Natural killer cell (primary cell): ENCODE measurements around the gene SCAP. TPM values are rescaled to one million over a fixed set of nuclear protein-coding genes. Genes with fewer than 3 reads are reported as not detected.

Source experiments
- ATAC-seq, 3 donors: fragments of 150-1000 bp in 2 of 3; fragments of 200-7000 bp in 1 of 3; cut with Tn5 transposase; 1 replicate in 1 of 3; 2 replicates in 2 of 3; pipeline ENCODE4 v1.10.0; 2021; ENCODE audit warnings: mild to moderate bottlenecking in 2 of 3, moderate library complexity in 2 of 3
- DNase-seq, 2 donors: peaks; one replicate each; pipeline versions ENCODE4 v3.0.0 to v3.0.0-alpha.2; 2013 to 2021; ENCODE audit warnings: mixed read lengths in 1 of 2
- H3K27ac ChIP-seq: one replicate; pipeline ENCODE4 v1.5.1; 2013; ENCODE audit warnings: mild to moderate bottlenecking, low read length
- H3K27me3 ChIP-seq: one replicate; pipeline ENCODE4 v1.6.1; 2013; ENCODE audit warnings: low read length; ENCODE audit not compliant: control insufficient read depth, insufficient read depth
- H3K36me3 ChIP-seq: one replicate; pipeline ENCODE4 v1.6.1; 2013; ENCODE audit warnings: low read length; ENCODE audit not compliant: control insufficient read depth, insufficient read depth
- H3K4me1 ChIP-seq: one replicate; pipeline ENCODE4 v1.6.1; 2013; ENCODE audit warnings: low read length; ENCODE audit not compliant: control insufficient read depth, insufficient read depth
- H3K4me3 ChIP-seq: one replicate; pipeline ENCODE4 v1.5.1; 2013; ENCODE audit warnings: low read length
- H3K9me3 ChIP-seq: one replicate; pipeline ENCODE4 v1.6.1; 2013; ENCODE audit warnings: low read length; ENCODE audit not compliant: control insufficient read depth, insufficient read depth
- H3K27ac Mint-ChIP-seq, 2 donors: one replicate each; pipeline ENCODE4 v1.8.0; 2022; ENCODE audit warnings: mild to moderate bottlenecking in 2 of 2, mixed read lengths in 2 of 2, moderate library complexity in 1 of 2
- H3K27me3 Mint-ChIP-seq, 2 donors: one replicate each; pipeline ENCODE4 v1.8.0; 2022; ENCODE audit warnings: low read depth in 2 of 2, mixed read lengths in 2 of 2
- H3K36me3 Mint-ChIP-seq: one replicate; pipeline ENCODE4 v1.8.0; 2022; ENCODE audit warnings: mixed read lengths
- H3K4me1 Mint-ChIP-seq, 2 donors: one replicate each; pipeline ENCODE4 v1.8.0; 2022; ENCODE audit warnings: mixed read lengths in 2 of 2
- H3K4me3 Mint-ChIP-seq: one replicate; pipeline ENCODE4 v1.8.0; 2022; ENCODE audit warnings: mild to moderate bottlenecking, moderate library complexity, mixed read lengths
- H3K9me3 Mint-ChIP-seq, 2 donors: one replicate each; pipeline ENCODE4 v1.8.0; 2022; ENCODE audit warnings: mixed read lengths in 2 of 2
- CTCF ChIP-seq: fragments of 200-600 bp; IDR thresholded peaks from one replicate; pipeline ENCODE4 v1.8.0; 2022; ENCODE audit warnings: antibody characterized with exemption
- WGBS: methylation state at CpG from one replicate; pipeline ENCODE4 v1.1.7; 2013; ENCODE audit warnings: missing lambda C conversion rate; ENCODE audit not compliant: insufficient coverage; 5-methylcytosine and 5-hydroxymethylcytosine counted together
- intact Hi-C: fragments of 100-400 bp; cut with micrococcal nuclease; formaldehyde crosslinking; loops from one replicate; pipeline ENCODE4 v1.14.2; 2022
- total RNA-seq, 4 donors: library from RNA; stranded (reverse); fragments of 120-200 nt in 1 of 4; gene quantifications; one replicate each; pipeline versions ENCODE4 v1.2.3 to v1.2.4, GENCODE V29; 2013 to 2022

The SCAP gene
- total RNA-seq, 3 donors from 2014 or later (not counting 1 experiment from before 2014, with no cell fraction given), result 63.9 to 104 (median 82.7) TPM

DNA sequence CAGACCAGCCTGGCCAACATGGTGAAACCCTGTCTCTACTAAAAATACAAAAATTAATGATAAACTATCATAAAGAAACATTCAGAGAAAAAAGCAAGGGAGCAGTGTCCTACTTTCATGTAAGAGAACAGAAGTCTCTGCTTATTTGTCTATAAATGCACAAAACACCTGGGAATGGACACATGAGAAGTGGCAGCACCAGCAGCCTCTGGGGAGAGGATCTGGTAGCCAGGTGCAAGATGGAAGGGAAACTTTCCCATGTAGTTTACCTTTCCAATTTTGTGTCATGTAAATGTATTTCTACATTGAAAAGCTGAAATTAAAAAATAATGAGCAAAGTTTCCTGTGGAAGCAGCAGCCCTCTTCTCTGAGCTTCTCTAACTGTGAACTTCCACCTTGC, 18.8 kb downstream of the SCAP start:
- Mint-ChIP-seq H3K4me1 (peaks cover 33 to 36% of the 10 kb centered on the region in 2 donors), H3K27me3 (no peaks in the 10 kb centered on the region), H3K4me3 (no peak overlapping the region), H3K27ac (no peak overlapping the region), H3K36me3 (peaks cover 9% of the 10 kb centered on the region), H3K9me3 (peaks cover 0 to 4% of the 10 kb centered on the region in 2 donors)
- no peaks in the 10 kb centered on the region for H3K4me1 ChIP-seq
- DNase-seq, result no peak
- no peak for TF ChIP-seq CTCF
- no peaks in the 10 kb centered on the region for H3K36me3 ChIP-seq
- ATAC-seq, result no peak
- H3K27ac ChIP-seq, result no peak overlapping the region
- H3K9me3 ChIP-seq, result peaks cover 5% of the 10 kb centered on the region
- H3K27me3 ChIP-seq, result no peaks in the 10 kb centered on the region
- H3K4me3 ChIP-seq, result no peak overlapping the region
- intact Hi-C loops, result no loop called here

GRCh38 chr3:47455806-47456452, 19.8 kb downstream of the SCAP start:
- DNase-seq, result no peak
- WGBS, result 86% methylated on average over 3 of the region's 3 CpGs
- H3K4me3 ChIP-seq, result no peak overlapping the region
- peaks cover 9% of the 10 kb centered on the region for H3K36me3 Mint-ChIP-seq
- H3K27me3 ChIP-seq, result no peaks in the 10 kb centered on the region
- no peak for ATAC-seq
- no peak overlapping the region for H3K4me3 Mint-ChIP-seq
- peaks cover 5% of the 10 kb centered on the region for H3K9me3 ChIP-seq
- intact Hi-C loops, result no loop called here
- H3K27ac ChIP-seq, result no peak overlapping the region
- H3K27me3 Mint-ChIP-seq, result no peaks in the 10 kb centered on the region
- H3K4me1 ChIP-seq, result no peaks in the 10 kb centered on the region
- H3K36me3 ChIP-seq, result no peaks in the 10 kb centered on the region
- peak overlapping the region in 1 of 2 donors; percentile 63 for H3K27ac Mint-ChIP-seq
- H3K9me3 Mint-ChIP-seq, result peaks cover 0 to 4% of the 10 kb centered on the region in 2 donors
- H3K4me1 Mint-ChIP-seq, result peaks cover 29 to 35% of the 10 kb centered on the region in 2 donors
- no peak for TF ChIP-seq CTCF

GRCh38 chr3:47452453-47453215, 23.1 kb downstream of the SCAP start:
- no peaks in the 10 kb centered on the region for H3K27me3 Mint-ChIP-seq
- no peak overlapping the region for H3K27ac Mint-ChIP-seq
- H3K9me3 Mint-ChIP-seq, result peaks cover 0 to 5% of the 10 kb centered on the region in 2 donors
- H3K9me3 ChIP-seq, result no peaks in the 10 kb centered on the region
- no peak overlapping the region for H3K4me3 ChIP-seq
- H3K36me3 Mint-ChIP-seq, result no peaks in the 10 kb centered on the region
- no peaks in the 10 kb centered on the region for H3K27me3 ChIP-seq
- TF ChIP-seq CTCF, result no peak
- DNase-seq (no peak), ATAC-seq (no peak)
- intact Hi-C loops, result no loop called here
- H3K4me1 ChIP-seq, result no peaks in the 10 kb centered on the region
- no peak overlapping the region for H3K4me3 Mint-ChIP-seq
- H3K4me1 Mint-ChIP-seq, result peaks cover 38 to 39% of the 10 kb centered on the region in 2 donors
- H3K27ac ChIP-seq, result no peak overlapping the region
- no peaks in the 10 kb centered on the region for H3K36me3 ChIP-seq
- WGBS, result 100% methylated on average over 4 of the region's 4 CpGs
